Lower leg skin (tissue), 3 donors: ENCODE results near the gene MX2.

Source experiments
- POLR2A ChIP-seq, 2 donors: fragments of 450-650 bp; IDR thresholded peaks; one replicate each; pipeline ENCODE4 v1.6.1; 2016 to 2017; ENCODE audit warnings: antibody characterized with exemption in 2 of 2, mild to moderate bottlenecking in 1 of 2, moderate library complexity in 1 of 2
- TF ChIP-seq, protein P1 (sequence below), 3 donors: fragments of 450-650 bp; IDR thresholded peaks; one replicate each; pipeline ENCODE4 v1.5.1; 2016; ENCODE audit warnings: antibody characterized with exemption in 3 of 3, mild to moderate bottlenecking in 3 of 3, moderate library complexity in 2 of 3

DNA sequence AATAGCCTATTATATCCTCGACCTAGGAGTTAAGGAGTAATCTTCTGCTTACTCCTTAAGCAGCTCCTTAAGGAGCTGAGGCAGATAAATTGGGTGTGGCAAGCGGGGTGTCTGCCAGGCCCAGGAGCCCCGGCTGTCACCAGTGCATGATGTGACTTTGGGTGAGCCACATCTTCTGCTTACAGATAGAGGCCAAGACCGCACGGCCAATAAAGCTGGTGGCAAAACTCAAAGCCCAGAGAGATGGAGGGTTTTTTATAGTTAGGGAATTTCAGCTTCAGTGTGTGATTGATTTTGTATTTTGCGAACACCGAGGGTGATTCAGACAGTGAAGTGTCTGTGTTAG, 9.8 kb downstream of the MX2 start:
- TF ChIP-seq, protein P1, sequence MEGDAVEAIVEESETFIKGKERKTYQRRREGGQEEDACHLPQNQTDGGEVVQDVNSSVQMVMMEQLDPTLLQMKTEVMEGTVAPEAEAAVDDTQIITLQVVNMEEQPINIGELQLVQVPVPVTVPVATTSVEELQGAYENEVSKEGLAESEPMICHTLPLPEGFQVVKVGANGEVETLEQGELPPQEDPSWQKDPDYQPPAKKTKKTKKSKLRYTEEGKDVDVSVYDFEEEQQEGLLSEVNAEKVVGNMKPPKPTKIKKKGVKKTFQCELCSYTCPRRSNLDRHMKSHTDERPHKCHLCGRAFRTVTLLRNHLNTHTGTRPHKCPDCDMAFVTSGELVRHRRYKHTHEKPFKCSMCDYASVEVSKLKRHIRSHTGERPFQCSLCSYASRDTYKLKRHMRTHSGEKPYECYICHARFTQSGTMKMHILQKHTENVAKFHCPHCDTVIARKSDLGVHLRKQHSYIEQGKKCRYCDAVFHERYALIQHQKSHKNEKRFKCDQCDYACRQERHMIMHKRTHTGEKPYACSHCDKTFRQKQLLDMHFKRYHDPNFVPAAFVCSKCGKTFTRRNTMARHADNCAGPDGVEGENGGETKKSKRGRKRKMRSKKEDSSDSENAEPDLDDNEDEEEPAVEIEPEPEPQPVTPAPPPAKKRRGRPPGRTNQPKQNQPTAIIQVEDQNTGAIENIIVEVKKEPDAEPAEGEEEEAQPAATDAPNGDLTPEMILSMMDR (IDR thresholded peaks at IDR 0.05): no peak
- no peak for TF ChIP-seq POLR2A (IDR thresholded peaks at IDR 0.05)
